Fibroblast of skin of left quadriceps (primary cell): ENCODE results near the gene PCOLCE2.
A peak's percentile ranks its signal among the peaks of the same experiment; 100 is the strongest.
"Not testable (repeated sequence)": the region's sequence is repeated elsewhere in the genome, so short reads cannot be mapped to it uniquely, and the experiment has no call there.

ENCODE experiments used
- DNase-seq, 2 experiments: peaks; one replicate each; pipeline ENCODE4 v3.0.0-alpha.2; 2013; ENCODE audit warnings: low read depth in 2 of 2

The PCOLCE2 gene

DNA sequence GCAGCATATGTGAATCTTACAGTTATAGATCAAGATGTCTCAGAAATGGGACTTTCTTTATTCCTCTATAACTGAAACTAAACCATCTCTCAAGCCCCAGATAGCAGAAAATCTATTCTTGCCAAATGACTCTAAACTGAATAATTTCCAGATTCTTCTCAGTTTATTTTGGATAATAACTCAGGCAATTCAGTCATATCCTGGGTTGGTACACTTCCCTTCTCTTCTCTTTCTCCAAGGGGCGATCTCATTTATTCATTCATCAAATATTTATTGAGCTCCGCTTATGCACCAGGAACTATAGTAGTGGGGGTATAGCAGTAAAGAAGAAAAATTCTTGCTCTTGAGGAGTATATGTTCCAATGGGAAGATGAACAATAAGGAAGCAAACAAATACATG lies 13.5 kb upstream of the PCOLCE2 start:
- DNase-seq: no peak

DNA sequence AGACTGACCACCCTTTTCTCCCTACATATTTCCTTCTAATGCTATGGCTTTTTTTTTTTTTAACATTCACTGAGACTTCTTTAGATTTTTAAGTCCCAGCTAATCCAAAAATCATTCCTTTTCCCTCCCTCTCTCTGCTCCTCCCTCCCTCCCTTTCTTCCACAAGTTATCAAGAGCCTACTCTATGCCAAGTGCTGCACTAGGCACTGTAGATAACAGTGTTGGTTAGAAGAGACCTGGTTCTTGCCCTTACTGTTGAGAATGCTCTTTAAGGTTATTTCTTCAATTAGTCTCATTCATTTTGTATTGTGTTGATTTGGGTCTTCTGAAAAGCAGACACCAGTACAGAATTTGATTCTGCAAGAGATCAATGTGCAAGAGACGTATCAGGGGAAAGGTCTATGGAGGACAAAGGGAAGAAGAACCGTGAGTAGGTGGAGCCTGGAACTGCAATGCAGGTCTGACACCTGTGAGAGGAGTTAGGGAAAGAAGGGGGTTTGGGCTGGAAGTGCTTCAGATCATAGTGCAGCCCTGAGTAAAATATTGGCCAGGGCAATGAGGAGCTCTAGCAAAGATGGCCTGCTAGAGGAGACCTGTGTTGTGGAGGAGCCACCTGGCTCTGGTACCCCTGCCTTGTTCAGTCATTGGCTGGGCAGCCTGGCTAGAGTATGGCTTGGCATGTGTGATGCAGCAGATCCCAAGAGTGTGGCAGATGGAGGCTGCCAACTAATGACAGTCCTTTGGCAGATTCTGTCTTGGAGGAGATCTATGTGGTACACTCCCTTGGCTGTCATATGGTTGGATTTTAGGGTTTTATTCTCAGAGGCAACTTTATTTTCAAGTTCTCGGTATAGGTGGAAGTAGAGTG lies 9.7 kb upstream of the PCOLCE2 start:
- DNase-seq: no peak

- DNase-seq: no peak
These were observed 8.9 kb upstream of the PCOLCE2 start for GRCh38 chr3:142897807-142898206.

DNA sequence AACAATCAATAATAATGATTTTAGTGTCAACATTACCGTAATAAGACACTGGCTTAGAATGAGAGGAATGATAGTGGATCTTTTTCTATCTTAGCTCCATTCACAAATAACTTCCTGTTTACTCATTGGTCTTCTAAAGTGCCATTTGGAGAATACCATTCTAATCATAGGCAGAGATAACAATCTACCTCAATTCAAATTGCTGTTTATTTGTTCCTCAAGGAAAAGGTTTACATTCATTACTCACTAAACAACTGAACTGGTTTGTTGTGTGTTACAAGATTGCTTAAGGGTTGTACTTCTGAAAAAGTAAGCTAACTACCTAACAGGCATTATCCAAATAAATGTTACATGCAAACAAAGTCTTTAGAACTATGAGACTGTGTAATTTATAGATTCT lies 8.1 kb upstream of the PCOLCE2 start:
- DNase-seq: no peak

DNA sequence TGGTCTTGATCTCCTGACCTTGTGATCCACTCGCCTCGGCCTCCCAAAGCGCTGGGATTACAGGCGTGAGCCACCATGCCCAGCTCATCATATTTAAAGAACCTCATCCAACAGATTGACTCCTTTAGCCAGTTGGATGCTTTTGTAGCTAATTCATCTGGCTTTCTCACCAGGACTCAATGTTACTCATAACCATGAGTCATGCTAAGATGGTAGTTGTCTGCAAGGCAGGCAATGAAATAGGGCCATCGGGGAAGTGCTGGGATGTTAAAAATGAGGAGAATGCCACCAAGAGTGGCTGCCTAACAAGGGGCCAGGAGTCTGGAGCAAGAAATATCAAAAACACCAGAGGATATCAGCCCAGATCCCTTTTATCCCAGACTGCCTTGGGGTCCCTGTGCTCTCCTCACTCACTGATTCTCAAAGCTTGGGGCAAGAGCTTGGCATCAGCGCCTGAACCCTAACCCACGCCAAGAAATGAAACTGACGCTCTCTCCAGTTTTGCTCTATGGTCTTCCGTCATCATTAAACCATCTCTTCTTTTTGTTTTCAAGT lies 7.4 kb upstream of the PCOLCE2 start:
- DNase-seq: peak in 1 of 2 experiments; percentile 21

- no peak for DNase-seq
These were observed 5.6 kb upstream of the PCOLCE2 start for GRCh38 chr3:142894493-142894892.

GRCh38 chr3:142892714-142893113 lies 3.8 kb upstream of the PCOLCE2 start:
- no peak for DNase-seq

GRCh38 chr3:142890592-142890991 lies 1.7 kb upstream of the PCOLCE2 start:
- DNase-seq: no peak

GRCh38 chr3:142889212-142890014 lies 530 bp upstream of the PCOLCE2 start:
- DNase-seq: no peak

DNA sequence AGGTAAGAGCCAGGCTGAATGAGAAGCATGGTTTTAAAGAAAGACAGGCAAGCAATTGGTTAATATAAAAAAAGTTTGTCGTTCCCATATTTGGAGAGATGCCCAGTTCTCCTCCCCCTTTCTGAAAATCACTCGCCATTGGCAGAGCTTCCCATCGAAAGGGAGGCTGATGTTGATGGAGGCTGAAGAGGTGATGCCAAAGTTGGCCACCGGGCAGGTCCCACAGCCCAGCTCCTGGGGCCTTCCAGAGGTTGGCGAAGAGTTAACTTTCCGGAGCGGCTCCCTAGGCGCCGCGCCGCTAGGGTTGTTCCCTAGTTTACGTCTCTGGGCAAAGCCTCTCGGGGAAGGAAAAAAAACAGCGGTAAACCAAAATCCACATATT lies 793 bp downstream of the PCOLCE2 start:
- DNase-seq: no peak

DNA sequence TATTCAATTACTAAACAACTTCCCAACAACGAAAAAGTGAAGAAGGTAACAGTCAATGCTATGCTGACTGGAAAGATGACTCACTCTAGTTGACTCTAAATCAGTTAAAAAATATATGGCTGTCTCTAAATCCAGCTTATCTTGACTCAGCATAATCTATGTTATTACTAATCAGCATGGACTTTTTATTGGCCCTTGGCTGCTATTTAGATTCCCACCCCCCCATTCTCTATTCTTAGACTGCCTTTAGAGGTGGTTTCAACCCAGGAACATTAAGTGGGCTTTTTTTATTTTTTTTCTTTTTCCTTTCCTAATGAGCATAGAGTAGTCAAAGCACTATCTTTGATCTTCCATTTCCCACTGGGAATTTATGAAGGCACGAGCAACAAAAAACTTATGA lies 1.9 kb downstream of the PCOLCE2 start:
- peak; percentile 66 to 70 for DNase-seq

GRCh38 chr3:142886021-142886420 lies 2.9 kb downstream of the PCOLCE2 start:
- no peak for DNase-seq

DNA sequence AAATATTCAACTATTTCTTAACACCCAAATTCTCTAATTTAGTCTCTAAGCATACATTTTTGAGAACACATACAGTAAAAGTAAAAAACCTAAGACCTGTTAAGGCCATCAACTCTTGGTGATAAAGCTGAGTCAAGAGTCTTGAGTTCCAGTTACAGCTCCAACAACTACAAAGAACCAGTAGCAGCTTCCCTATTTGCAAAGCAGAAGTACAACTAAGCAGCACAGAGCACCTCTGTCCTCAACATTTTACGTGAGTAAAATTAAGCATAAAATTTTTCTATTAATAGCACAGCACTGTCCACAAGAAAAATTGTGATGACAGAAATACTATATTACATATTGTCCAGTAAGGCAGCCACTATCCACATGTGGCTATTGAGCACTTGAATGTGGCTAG lies 4.4 kb downstream of the PCOLCE2 start:
- DNase-seq: no peak

DNA sequence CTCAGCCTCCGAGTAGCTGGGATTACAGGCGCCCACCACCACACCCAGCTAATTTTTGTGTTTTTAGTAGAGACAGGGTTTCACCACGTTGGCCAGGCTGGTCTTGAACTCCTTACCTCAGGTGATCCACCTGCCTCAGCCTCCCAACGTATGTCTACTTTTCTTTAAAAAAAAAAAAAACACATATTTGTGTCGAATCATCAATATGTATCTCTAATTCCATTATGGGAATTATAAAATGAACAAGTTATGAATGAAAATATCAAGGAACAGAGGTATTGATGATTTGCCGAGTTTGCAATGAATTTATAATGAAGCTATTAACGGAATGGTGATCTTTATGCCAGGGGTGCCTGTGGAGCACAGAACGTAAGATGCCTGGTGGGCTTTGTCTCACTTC lies 5.3 kb downstream of the PCOLCE2 start:
- not testable (repeated sequence) for DNase-seq

DNA sequence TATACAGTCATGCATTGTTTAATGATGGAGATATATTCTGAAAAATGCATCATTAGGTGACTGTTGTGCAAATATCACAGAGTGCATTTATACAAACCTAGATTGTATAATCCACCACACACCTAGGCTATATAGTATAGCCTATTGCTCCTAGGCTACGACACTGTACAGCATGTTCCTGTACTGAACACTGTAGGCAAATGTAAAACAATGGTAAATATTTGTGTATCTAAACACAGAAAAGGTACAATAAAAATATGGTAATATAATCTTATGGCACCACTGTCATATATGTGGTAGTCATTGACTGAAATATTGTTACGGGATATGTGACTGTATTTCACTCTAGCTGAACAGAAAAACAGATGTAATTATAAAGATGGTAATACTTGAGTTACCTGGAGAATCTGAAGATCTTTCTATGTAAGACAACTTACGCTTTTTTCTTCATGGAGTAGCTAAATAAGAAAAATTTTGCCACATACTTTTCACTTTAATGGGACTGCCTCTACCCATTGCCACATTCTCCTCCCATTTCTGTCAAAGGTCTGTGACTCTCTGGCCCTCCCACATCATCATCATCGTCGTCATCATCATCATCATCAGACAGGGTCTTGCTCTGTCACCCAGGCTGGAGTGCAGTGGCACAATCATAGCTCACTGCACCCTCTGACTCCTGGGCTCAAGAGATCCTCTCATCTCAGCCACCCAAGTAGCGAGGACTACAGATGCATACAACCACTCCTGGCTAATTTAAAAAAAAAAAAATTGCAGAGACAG lies 7.2 kb downstream of the PCOLCE2 start:
- no peak for DNase-seq

- no peak for DNase-seq
These were observed 10.1 kb downstream of the PCOLCE2 start for GRCh38 chr3:142878649-142879300.

- DNase-seq: no peak
These were observed 12.5 kb downstream of the PCOLCE2 start for GRCh38 chr3:142876417-142876816.

- no peak for DNase-seq
These were observed 13.2 kb downstream of the PCOLCE2 start for GRCh38 chr3:142875583-142876207.

DNA sequence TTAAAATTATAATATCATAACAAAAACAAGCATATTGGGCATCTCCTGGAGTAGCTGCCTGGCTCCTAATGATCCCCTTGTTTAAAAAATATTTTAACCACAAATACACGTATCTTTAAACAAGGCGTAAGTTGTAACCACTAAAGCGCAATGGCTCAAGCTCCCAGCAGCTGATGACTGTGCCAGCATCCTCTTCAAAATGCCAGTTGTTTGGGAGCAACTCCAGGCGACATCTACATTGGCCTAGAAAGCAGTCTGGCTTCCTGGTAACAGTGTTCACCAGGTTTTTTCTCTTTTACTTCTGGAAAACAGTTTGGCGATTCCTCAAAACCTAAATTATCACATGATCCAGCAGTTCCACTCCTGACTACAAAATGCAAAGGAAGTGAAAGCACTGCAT lies 13.8 kb downstream of the PCOLCE2 start:
- DNase-seq: no peak

- DNase-seq: not testable (repeated sequence)
These were observed 20.5 kb downstream of the PCOLCE2 start for GRCh38 chr3:142868382-142868781.
